ENCODE data around the gene ACSS3.
"Not testable (repeated sequence)": the region's sequence is repeated elsewhere in the genome, so short reads cannot be mapped to it uniquely, and the experiment has no call there.

The ACSS3 gene

GRCh38 chr12:81187686-81188085 lies 109.8 kb downstream of the ACSS3 start:
- no peaks in the 10 kb centered on the region for H3K79me2 ChIP-seq (ENCODE audit: insufficient read depth, low read length)
- no peak overlapping the region for H2AFZ ChIP-seq (ENCODE audit: low read depth, low read length, severe bottlenecking)
- no peaks in the 10 kb centered on the region for H3K27me3 ChIP-seq (ENCODE audit: low read length)
- H3K4me3 ChIP-seq (ENCODE audit: insufficient read depth, low read length, poor library complexity, severe bottlenecking), result no peak overlapping the region
- TF ChIP-seq, protein P1, sequence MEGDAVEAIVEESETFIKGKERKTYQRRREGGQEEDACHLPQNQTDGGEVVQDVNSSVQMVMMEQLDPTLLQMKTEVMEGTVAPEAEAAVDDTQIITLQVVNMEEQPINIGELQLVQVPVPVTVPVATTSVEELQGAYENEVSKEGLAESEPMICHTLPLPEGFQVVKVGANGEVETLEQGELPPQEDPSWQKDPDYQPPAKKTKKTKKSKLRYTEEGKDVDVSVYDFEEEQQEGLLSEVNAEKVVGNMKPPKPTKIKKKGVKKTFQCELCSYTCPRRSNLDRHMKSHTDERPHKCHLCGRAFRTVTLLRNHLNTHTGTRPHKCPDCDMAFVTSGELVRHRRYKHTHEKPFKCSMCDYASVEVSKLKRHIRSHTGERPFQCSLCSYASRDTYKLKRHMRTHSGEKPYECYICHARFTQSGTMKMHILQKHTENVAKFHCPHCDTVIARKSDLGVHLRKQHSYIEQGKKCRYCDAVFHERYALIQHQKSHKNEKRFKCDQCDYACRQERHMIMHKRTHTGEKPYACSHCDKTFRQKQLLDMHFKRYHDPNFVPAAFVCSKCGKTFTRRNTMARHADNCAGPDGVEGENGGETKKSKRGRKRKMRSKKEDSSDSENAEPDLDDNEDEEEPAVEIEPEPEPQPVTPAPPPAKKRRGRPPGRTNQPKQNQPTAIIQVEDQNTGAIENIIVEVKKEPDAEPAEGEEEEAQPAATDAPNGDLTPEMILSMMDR (IDR thresholded peaks at IDR 0.05; ENCODE audit: insufficient read depth, low read length, poor library complexity, severe bottlenecking), result no peak
- no peak for TF ChIP-seq EZH2phosphoT487 (conservative IDR thresholded peaks at IDR 0.05; ENCODE audit: low read length)
- H3K27ac ChIP-seq (ENCODE audit: low read depth, low read length), result no peak overlapping the region
- no peaks in the 10 kb centered on the region for H3K9me3 ChIP-seq (ENCODE audit: insufficient read depth, low read length)
- H3F3A ChIP-seq (ENCODE audit: insufficient read depth), result no peaks in the 10 kb centered on the region
- H3K4me2 ChIP-seq (ENCODE audit: low read depth, low read length, poor library complexity, severe bottlenecking), result no peak overlapping the region
- no peaks in the 10 kb centered on the region for H4K20me1 ChIP-seq (ENCODE audit: low read depth, low read length)
- no peaks in the 10 kb centered on the region; the same call in 1 of the 2 replicates for H3K9me2 ChIP-seq (replicated peaks; ENCODE audit: insufficient read depth, low read length)
- no peaks in the 10 kb centered on the region for H3K36me3 ChIP-seq (ENCODE audit: low read length)
- H3K9ac ChIP-seq (ENCODE audit: low read length), result no peak overlapping the region

DNA sequence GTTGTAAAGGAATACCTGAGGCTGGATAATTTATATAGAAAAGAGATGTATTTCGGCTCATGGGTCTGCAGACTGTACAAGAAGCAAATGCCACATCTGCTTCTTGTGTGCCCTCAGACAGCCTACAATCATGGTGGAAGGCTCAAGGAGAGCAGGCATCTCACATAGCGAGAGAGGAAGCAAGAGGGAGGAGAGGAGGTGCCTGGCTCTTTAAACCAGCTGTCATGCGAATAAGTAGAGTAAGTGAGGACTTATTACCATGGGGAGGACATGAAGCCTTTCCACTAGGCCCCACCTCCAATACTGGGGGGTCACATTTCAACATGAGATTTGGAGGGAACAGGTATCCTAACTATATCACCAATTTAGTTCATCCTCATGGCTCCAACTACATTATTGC lies 118.7 kb downstream of the ACSS3 start:
- Histone ChIP-seq H3K9me2 (replicated peaks; ENCODE audit: insufficient read depth, low read length) (no peaks in the 10 kb centered on the region), H3K9me3 (ENCODE audit: insufficient read depth, low read length) (no peaks in the 10 kb centered on the region), H2AFZ (ENCODE audit: low read depth, low read length, severe bottlenecking) (no peak overlapping the region), H3K4me2 (ENCODE audit: low read depth, low read length, poor library complexity, severe bottlenecking) (no peak overlapping the region), H3K27ac (ENCODE audit: low read depth, low read length) (no peak overlapping the region), H3K9ac (ENCODE audit: low read length) (no peak overlapping the region), H3K36me3 (ENCODE audit: low read length) (no peaks in the 10 kb centered on the region), H3K27me3 (ENCODE audit: low read length) (no peaks in the 10 kb centered on the region), H3K4me3 (ENCODE audit: insufficient read depth, low read length, poor library complexity, severe bottlenecking) (no peak overlapping the region), H3F3A (ENCODE audit: insufficient read depth) (no peaks in the 10 kb centered on the region), H4K20me1 (ENCODE audit: low read depth, low read length) (no peaks in the 10 kb centered on the region), H3K79me2 (ENCODE audit: insufficient read depth, low read length) (no peaks in the 10 kb centered on the region)
- TF ChIP-seq, protein P1 (IDR thresholded peaks at IDR 0.05; ENCODE audit: insufficient read depth, low read length, poor library complexity, severe bottlenecking), result no peak
- TF ChIP-seq EZH2phosphoT487 (conservative IDR thresholded peaks at IDR 0.05; ENCODE audit: low read length), result no peak

- H3F3A ChIP-seq (ENCODE audit: insufficient read depth); H3K27ac ChIP-seq (ENCODE audit: low read depth, low read length); H3K9ac ChIP-seq (ENCODE audit: low read length); H3K9me2 ChIP-seq (replicated peaks; ENCODE audit: insufficient read depth, low read length); H3K4me3 ChIP-seq (ENCODE audit: insufficient read depth, low read length, poor library complexity, severe bottlenecking); H3K79me2 ChIP-seq (ENCODE audit: insufficient read depth, low read length); H4K20me1 ChIP-seq (ENCODE audit: low read depth, low read length); H3K9me3 ChIP-seq (ENCODE audit: insufficient read depth, low read length); H2AFZ ChIP-seq (ENCODE audit: low read depth, low read length, severe bottlenecking); H3K36me3 ChIP-seq (ENCODE audit: low read length); H3K4me2 ChIP-seq (ENCODE audit: low read depth, low read length, poor library complexity, severe bottlenecking); H3K27me3 ChIP-seq (ENCODE audit: low read length): not testable (repeated sequence)
Measured at GRCh38 chr12:81200561-81200960, 122.7 kb downstream of the ACSS3 start.

DNA sequence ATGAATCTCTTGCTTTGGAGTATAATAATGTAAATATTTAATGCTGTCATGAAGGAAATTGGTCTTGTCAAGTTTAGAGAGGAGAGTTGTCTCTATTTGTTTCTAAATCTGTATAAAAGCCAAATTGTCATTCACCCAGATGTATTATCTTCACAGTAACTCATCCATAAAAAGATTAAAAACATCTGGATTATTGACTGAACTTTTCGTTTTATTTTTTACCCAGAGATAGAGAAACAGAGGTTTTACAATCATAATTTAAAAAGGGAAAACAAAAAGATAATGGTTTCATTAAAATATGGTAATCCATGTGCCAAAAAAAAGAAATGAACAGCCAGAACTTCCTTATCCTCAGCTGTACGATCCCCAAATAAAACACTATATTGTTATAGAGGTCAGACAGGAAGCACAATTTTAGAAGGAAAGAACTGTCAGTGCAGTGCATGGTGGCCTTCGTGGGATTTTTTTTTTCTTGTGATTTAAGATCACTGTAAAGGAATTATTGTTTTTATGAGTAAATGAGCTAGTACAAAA lies 125.9 kb downstream of the ACSS3 start:
- H3K36me3 ChIP-seq (ENCODE audit: low read length), result no peaks in the 10 kb centered on the region
- no peak overlapping the region for H3K9ac ChIP-seq (ENCODE audit: low read length)
- no peak overlapping the region for H2AFZ ChIP-seq (ENCODE audit: low read depth, low read length, severe bottlenecking)
- H3K4me3 ChIP-seq (ENCODE audit: insufficient read depth, low read length, poor library complexity, severe bottlenecking), result no peak overlapping the region
- no peaks in the 10 kb centered on the region for H3K9me3 ChIP-seq (ENCODE audit: insufficient read depth, low read length)
- no peak overlapping the region for H3K4me2 ChIP-seq (ENCODE audit: low read depth, low read length, poor library complexity, severe bottlenecking)
- H3K27ac ChIP-seq (ENCODE audit: low read depth, low read length), result no peak overlapping the region
- H4K20me1 ChIP-seq (ENCODE audit: low read depth, low read length), result no peaks in the 10 kb centered on the region
- H3K27me3 ChIP-seq (ENCODE audit: low read length), result no peaks in the 10 kb centered on the region
- H3K9me2 ChIP-seq (replicated peaks; ENCODE audit: insufficient read depth, low read length), result no peaks in the 10 kb centered on the region
- TF ChIP-seq, protein P1 (IDR thresholded peaks at IDR 0.05; ENCODE audit: insufficient read depth, low read length, poor library complexity, severe bottlenecking), result no peak
- no peak for TF ChIP-seq EZH2phosphoT487 (conservative IDR thresholded peaks at IDR 0.05; ENCODE audit: low read length)
- no peaks in the 10 kb centered on the region for H3F3A ChIP-seq (ENCODE audit: insufficient read depth)
- no peaks in the 10 kb centered on the region for H3K79me2 ChIP-seq (ENCODE audit: insufficient read depth, low read length)

Measured in SU-DHL-6 (cell line).